Measurements from ENCODE around the gene TMEM41B.

GRCh38 chr11:9332655-9333054 is 18.3 kb upstream of the TMEM41B start:
- TF ChIP-seq CTCF (IDR thresholded peaks at IDR 0.05; ENCODE audit: insufficient read depth, low read length, poor library complexity, severe bottlenecking) (no peak), EZH2phosphoT487 (conservative IDR thresholded peaks at IDR 0.05; ENCODE audit: low read length) (no peak)
